ENCODE data around the gene CCL11.

Gene CCL11

GRCh38 chr17:34285286-34285792 is at the start of gene CCL11:
CCL11 (plus strand) TSS chr17:34285742; CDS start chr17:34285809, 67 bp downstream.
- Mint-ChIP-seq H3K27ac (no peak within 1 kb of the TSS), H3K4me3 (no peak within 1 kb of the TSS), H3K4me1 (no peaks in the 10 kb centered on the region), H3K36me3 (no peaks in the 10 kb centered on the region), H3K27me3 (peaks cover 4% of the 10 kb centered on the region), H3K9me3 (no peaks in the 10 kb centered on the region)

DNA sequence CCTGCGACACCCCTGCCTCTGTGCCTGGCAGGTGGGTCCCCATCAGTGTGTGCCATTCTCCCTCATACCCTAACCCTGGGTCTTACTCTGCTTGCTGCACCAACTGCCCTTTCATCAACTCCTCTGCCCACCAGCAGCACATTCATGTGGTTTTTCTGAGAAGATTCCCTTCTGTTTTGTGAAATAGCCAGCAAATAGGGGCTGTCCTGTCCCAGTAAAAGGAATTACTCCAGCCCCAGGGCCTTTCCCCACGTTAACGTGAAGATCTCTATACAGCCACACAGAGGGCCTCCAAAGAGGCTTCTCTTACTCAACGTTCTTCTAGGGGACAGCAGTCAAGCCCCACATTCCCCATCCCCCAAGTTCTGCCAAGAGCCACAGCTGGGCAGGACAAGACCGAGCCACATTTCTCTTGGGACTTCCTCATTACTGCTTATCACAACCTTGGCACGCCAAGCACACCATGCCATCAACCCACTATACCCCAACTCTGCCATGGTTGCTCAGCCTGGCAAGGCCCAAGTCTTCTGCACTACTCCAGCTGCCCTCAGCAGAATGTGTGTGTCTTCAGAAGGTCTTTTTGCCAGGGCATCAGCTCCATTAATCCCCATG is 49.2 kb upstream of the CCL11 start:
- H3K4me1 Mint-ChIP-seq = no peaks in the 10 kb centered on the region
- H3K9me3 Mint-ChIP-seq = no peaks in the 10 kb centered on the region
- no peak overlapping the region for H3K4me3 Mint-ChIP-seq
- H3K27me3 Mint-ChIP-seq = peaks cover 4% of the 10 kb centered on the region
- H3K36me3 Mint-ChIP-seq = no peaks in the 10 kb centered on the region
- no peak overlapping the region for H3K27ac Mint-ChIP-seq

DNA sequence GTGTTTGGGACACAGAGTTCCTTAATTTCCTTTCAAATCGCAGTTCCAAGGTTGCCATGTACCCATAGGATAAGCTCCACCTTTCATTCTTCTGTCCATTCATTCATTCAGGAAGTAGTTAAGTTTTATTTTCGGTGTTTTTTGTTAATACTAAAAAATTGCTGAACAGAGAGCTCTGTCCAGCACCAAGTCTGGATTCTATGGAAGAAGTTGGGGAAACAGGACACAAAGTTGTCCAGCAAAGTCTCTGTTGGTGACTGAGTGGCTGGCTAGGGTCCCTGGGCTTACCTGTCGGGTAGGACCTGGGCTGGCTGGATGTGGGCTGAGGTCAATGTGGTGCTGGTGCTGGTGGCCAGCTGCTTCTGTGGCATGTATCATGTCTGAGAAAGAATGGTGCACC is 48.1 kb upstream of the CCL11 start:
- H3K27me3 Mint-ChIP-seq = peaks cover 4% of the 10 kb centered on the region
- H3K4me1 Mint-ChIP-seq = no peaks in the 10 kb centered on the region
- H3K27ac Mint-ChIP-seq = no peak overlapping the region
- no peaks in the 10 kb centered on the region for H3K9me3 Mint-ChIP-seq
- no peak overlapping the region for H3K4me3 Mint-ChIP-seq
- H3K36me3 Mint-ChIP-seq = no peaks in the 10 kb centered on the region

DNA sequence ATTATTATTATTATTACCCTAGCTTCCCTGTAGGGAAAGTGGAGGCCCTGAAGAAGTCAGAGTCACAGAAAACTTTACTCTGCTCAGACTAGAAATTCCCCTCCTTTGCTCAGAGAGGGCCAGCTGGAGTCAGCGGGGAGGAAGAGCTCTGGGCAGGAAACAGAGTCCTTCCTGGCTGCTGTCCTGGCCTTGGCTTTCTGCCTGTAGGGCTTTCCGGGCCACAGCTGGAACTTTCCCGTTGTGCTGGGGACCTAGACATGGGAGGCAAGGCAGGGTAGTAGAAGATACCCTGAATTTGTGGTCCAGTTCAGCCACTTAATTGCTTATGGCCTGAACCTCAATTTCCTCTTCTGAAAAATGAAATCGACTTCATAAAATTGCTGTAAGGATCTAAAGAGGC is 44.5 kb upstream of the CCL11 start:
- Mint-ChIP-seq H3K27me3 (peaks cover 2% of the 10 kb centered on the region), H3K4me1 (no peaks in the 10 kb centered on the region), H3K27ac (no peak overlapping the region), H3K4me3 (no peak overlapping the region), H3K36me3 (no peaks in the 10 kb centered on the region), H3K9me3 (no peaks in the 10 kb centered on the region)

- Mint-ChIP-seq H3K27ac (no peak overlapping the region), H3K36me3 (no peaks in the 10 kb centered on the region), H3K4me1 (no peaks in the 10 kb centered on the region), H3K9me3 (no peaks in the 10 kb centered on the region), H3K27me3 (peaks cover 5% of the 10 kb centered on the region), H3K4me3 (no peak overlapping the region)
Measured at GRCh38 chr17:34242587-34243363, 42.8 kb upstream of the CCL11 start.

DNA sequence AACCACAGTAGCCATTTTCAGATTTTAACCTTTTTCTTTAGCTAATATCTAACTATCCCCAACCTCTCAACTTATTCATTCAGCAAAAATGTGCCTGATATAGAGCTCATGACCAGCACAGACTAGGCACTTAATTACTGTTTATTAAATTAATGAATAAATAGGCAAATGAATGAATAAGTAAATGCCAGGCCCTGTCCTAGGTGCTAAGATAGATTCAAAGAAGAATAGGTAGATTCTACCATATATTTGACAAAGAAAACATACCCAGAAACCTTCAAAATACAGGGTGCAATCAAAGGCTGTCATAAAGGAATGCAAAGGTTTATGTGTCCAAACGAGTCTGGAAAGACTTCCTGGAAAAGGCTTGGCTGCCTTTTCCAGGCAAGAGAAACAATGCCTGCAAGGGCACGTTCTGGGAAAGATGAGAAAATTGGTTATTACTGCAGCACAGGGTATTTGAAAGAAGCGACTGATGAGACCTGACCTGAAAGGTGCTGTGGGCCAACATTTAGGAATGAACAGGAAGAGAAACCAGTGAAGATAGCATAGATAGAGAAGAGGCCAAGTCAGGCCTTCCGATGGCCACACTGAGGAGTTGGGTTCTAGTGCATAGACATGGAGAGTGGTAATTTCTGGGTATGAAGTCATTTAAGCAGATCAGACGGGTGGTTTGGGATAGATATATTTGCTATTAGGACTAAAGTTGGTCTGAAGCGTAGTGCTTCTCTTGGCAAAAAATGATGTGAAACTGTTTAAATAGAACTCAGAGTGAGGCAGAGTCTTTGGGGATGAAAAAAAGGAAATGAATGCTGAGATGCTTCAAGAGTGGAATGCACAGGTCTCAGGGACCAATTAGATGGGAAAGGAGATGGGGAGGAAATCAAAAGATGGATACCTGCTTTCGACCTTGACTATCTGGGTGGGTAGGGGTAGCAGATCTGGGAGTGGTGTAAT is 41.9 kb upstream of the CCL11 start:
- Mint-ChIP-seq H3K4me1 (no peaks in the 10 kb centered on the region), H3K4me3 (no peak overlapping the region), H3K9me3 (no peaks in the 10 kb centered on the region), H3K27ac (no peak overlapping the region), H3K27me3 (peaks cover 5% of the 10 kb centered on the region), H3K36me3 (no peaks in the 10 kb centered on the region)

DNA sequence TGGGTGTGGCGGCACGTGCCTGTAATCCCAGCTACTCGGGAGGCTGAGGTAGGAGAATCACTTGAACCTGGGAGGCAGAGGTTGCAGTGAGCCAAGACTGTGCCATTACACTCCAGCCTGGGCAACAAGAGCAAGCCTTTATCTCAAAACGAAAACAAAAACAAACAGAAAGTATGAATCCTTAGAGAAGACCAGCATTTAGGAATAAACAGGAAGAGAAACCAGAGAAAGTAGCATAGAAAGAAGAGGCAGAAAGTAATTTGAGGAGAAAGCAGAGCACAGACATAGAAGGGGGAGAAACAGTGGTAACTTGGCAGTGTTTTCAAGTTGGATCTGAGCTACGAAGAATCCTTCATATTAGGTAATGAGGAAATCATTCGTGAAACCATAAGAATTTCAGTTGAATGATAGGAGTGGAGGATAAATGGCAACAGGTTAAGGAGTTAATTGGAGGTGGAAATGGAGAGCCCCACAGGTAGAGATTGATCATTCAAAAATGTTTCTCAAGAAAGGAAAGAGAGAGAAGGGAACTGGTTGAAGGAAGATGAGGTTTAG is 40.1 kb upstream of the CCL11 start:
- H3K36me3 Mint-ChIP-seq = no peaks in the 10 kb centered on the region
- H3K27me3 Mint-ChIP-seq = peaks cover 5% of the 10 kb centered on the region
- H3K4me1 Mint-ChIP-seq = no peaks in the 10 kb centered on the region
- no peaks in the 10 kb centered on the region for H3K9me3 Mint-ChIP-seq
- no peak overlapping the region for H3K4me3 Mint-ChIP-seq
- H3K27ac Mint-ChIP-seq = no peak overlapping the region

DNA sequence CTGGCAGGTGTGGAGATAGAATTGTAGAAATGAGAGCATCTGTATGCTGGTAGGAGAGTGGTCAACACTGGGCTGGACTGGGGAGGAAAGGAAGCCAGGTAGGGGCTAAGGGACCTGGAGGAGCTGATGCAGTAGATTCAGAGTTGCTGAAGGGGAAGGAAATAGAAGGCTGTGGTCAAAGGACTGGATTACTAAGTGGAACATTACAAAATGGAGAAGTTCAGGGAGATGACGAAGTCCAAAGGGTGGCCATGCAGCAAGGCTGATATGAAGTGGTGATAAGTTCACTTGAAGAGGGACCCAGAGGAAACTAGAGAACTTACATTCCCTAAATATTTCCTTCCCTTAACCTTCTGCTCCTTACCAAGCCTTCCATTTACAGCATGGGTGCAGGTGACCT is 39.1 kb upstream of the CCL11 start:
- Mint-ChIP-seq H3K36me3 (no peaks in the 10 kb centered on the region), H3K4me3 (no peak overlapping the region), H3K4me1 (no peaks in the 10 kb centered on the region), H3K27ac (no peak overlapping the region), H3K27me3 (peaks cover 5% of the 10 kb centered on the region), H3K9me3 (no peaks in the 10 kb centered on the region)

GRCh38 chr17:34246881-34247280 is 38.7 kb upstream of the CCL11 start:
- Mint-ChIP-seq H3K36me3 (no peaks in the 10 kb centered on the region), H3K4me3 (no peak overlapping the region), H3K9me3 (no peaks in the 10 kb centered on the region), H3K27me3 (peaks cover 6% of the 10 kb centered on the region), H3K27ac (no peak overlapping the region), H3K4me1 (no peaks in the 10 kb centered on the region)

DNA sequence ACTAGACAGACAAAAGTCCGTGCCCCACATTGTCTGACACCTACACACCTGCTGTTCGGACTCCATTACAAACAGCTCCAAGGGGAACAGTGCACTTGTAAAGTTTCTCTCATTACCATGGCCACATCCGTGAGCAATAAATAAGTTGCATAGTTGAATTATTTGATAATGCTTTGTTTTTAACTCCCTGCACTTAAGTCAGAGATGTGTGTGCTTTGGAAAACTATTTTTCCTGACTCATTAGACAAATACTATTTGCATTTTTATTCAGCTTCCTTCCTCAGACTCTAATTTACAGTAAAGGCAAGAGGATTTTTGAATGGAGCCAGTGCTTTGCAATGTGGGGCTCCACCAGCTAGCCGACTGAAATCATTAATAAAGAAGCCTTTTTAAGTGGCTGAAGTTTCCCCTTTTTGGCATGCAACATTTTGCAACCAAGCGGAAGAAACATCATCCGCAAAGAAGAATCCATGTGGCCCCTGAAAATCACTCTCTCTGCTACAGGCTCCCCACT is 37.0 kb upstream of the CCL11 start:
- H3K4me3 Mint-ChIP-seq = no peak overlapping the region
- H3K9me3 Mint-ChIP-seq = no peaks in the 10 kb centered on the region
- no peaks in the 10 kb centered on the region for H3K36me3 Mint-ChIP-seq
- H3K4me1 Mint-ChIP-seq = no peaks in the 10 kb centered on the region
- H3K27ac Mint-ChIP-seq = no peak overlapping the region
- H3K27me3 Mint-ChIP-seq = peaks cover 6% of the 10 kb centered on the region

DNA sequence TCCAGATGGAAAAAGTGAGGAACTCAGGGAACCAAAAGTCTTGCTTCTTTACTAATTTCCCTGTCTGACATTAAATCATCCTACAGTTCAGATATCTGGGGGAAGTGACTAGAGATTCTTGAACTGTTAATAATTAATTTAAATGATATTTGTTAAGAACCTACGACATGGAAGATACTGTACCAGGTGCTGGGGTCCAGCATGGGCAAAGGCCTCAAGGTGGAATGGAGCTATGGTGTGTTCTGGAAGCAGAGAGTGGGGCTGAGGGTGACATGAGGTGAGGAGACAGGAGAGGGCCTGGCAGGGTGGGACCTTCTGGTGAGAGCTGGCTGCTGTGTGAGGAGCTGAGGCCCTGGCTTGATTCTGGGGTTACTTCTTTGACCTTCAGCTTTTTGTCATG is 36.5 kb upstream of the CCL11 start:
- Mint-ChIP-seq H3K36me3 (no peaks in the 10 kb centered on the region), H3K27ac (no peak overlapping the region), H3K27me3 (peaks cover 6% of the 10 kb centered on the region), H3K9me3 (no peaks in the 10 kb centered on the region), H3K4me1 (no peaks in the 10 kb centered on the region), H3K4me3 (no peak overlapping the region)

DNA sequence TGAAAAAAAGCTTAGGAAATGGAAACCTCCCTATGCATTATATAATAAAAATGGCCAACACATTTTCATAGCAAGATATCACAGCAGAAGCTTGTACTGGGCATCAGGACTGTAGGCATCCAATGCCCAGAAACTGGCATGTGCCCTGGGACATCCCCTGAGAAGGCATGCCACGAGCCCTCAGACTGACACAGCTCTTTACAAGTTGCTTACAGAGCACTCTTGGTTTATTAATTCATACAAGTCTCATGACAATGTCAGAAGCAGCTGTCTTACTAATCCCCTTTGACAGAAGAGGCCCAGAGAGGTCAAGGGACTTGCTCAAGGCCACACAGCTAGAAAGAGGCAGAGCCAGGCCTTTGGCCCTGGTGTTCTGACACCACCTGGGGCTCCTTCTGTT is 36.1 kb upstream of the CCL11 start:
- no peak overlapping the region for H3K4me3 Mint-ChIP-seq
- H3K27me3 Mint-ChIP-seq = peaks cover 6% of the 10 kb centered on the region
- no peaks in the 10 kb centered on the region for H3K9me3 Mint-ChIP-seq
- H3K4me1 Mint-ChIP-seq = no peaks in the 10 kb centered on the region
- no peak overlapping the region for H3K27ac Mint-ChIP-seq
- no peaks in the 10 kb centered on the region for H3K36me3 Mint-ChIP-seq

GRCh38 chr17:34251186-34251585 is 34.4 kb upstream of the CCL11 start:
- Mint-ChIP-seq H3K4me1 (no peaks in the 10 kb centered on the region), H3K4me3 (no peak overlapping the region), H3K9me3 (no peaks in the 10 kb centered on the region), H3K27me3 (peaks cover 15% of the 10 kb centered on the region), H3K27ac (no peak overlapping the region), H3K36me3 (no peaks in the 10 kb centered on the region)

DNA sequence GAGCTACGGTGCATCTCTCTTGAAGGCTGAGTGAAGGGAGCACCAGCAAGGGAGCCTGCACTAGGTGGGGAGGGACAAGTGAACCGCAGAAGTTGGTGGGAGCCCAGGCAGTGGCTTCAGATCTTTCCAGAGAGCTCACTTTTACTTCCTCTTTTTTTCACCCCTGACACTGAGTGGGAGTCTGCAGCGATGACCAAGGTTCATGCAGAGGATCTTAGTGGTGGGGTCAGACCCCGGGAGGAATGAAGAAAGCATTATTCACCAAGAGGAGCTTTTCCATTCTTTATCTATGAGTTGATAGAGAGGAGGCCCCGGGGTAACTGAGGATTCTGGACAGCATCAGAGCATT is 33.5 kb upstream of the CCL11 start:
- no peaks in the 10 kb centered on the region for H3K4me1 Mint-ChIP-seq
- H3K27me3 Mint-ChIP-seq = peaks cover 11% of the 10 kb centered on the region
- no peaks in the 10 kb centered on the region for H3K36me3 Mint-ChIP-seq
- no peaks in the 10 kb centered on the region for H3K9me3 Mint-ChIP-seq
- H3K4me3 Mint-ChIP-seq = no peak overlapping the region
- H3K27ac Mint-ChIP-seq = no peak overlapping the region

DNA sequence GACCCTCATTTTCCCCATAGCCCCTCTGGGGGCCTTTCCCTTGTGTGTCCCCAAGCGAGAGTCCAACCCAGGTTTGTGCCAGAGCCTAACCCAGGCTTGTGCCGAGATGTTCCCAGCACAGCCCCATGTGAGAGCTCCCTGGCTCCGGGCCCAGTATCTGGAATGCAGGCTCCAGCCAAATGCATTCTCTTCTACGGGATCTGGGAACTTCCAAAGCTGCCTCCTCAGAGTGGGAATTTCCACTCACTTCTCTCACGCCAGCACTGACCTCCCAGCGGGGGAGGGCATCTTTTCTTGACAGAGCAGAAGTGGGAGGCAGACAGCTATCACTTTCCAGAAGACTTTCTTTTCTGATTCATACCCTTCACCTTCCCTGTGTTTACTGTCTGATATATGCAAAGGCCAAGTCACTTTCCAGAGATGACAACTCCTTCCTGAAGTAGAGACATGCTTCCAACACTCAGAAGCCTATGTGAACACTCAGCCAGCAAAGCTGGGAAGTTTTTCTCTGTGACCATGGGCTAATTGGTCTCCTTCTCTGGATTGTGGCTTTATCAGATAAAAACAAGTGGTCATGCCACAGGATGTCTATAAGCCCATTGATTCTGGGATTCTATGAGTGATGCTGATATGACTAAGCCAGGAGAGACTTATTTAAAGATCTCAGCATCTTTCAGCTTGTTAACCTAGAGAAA is 33.0 kb upstream of the CCL11 start:
- Mint-ChIP-seq H3K4me1 (no peaks in the 10 kb centered on the region), H3K9me3 (no peaks in the 10 kb centered on the region), H3K27me3 (peaks cover 11% of the 10 kb centered on the region), H3K36me3 (no peaks in the 10 kb centered on the region), H3K4me3 (no peak overlapping the region), H3K27ac (no peak overlapping the region)

Data from activated naive CD4-positive, alpha-beta T cell treated with anti-CD3 and anti-CD28 coated beads, Interleukin-2, amount 50 U/mL, for 24 hours (primary cell).